Gastrocnemius medialis (tissue), 4 donors: ENCODE results near the gene ZDHHC11.
"Not testable (repeated sequence)": the region's sequence is repeated elsewhere in the genome, so short reads cannot be mapped to it uniquely, and the experiment has no call there.

Source experiments
- POLR2A ChIP-seq, 2 donors: fragments of 450-650 bp; IDR thresholded peaks; one replicate each; pipeline ENCODE4 v1.6.1; 2017; ENCODE audit warnings: antibody characterized with exemption in 2 of 2, mild to moderate bottlenecking in 2 of 2, moderate library complexity in 2 of 2
- TF ChIP-seq, protein P1 (sequence below), 5 experiments: fragments of 450-650 bp in 3 of 5; fragments of 200-600 bp in 2 of 5; sonication (generic) in 2 of 5; IDR thresholded peaks in 4 of 5; conservative IDR thresholded peaks in 1 of 5; 1 replicate in 4 of 5; 2 replicates in 1 of 5; pipeline ENCODE4 v1.5.1; 2016 to 2019; ENCODE audit warnings: antibody characterized with exemption in 5 of 5, mild to moderate bottlenecking in 3 of 5, moderate library complexity in 3 of 5

DNA sequence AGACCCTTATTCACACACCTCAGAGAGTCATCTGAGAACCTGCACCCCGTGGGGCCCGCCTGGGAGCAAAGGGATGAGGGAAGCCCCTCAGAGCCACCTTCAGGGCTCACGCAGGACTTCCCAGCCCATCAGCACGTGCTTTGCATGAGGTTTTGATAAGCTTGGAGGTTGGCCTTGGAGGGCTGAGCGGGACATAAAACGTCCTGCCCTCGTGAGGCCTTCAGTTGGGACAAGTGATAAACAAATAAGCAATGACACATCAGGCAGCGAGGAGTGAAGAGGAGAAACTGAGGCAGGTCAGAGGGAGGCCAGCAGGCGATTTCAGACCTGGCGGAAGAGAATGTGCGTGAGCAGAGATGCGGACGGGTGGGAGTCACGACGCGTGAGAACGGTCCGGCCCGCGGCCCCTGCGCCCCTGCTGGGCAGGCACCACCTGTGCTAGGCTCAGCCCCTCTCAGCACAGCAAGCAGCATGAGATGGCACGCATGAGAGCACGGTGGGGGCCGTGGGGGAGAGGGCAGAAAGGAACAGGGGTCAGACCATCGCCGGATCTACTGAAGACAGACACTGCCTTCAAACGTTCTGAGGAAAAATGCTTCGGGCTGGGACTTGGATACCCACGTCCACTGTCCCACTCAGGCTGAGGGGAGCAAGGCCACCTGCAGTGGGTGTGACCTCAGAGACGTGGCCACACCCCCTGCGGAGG, 78.8 kb downstream of the ZDHHC11 start:
- TF ChIP-seq, protein P1, sequence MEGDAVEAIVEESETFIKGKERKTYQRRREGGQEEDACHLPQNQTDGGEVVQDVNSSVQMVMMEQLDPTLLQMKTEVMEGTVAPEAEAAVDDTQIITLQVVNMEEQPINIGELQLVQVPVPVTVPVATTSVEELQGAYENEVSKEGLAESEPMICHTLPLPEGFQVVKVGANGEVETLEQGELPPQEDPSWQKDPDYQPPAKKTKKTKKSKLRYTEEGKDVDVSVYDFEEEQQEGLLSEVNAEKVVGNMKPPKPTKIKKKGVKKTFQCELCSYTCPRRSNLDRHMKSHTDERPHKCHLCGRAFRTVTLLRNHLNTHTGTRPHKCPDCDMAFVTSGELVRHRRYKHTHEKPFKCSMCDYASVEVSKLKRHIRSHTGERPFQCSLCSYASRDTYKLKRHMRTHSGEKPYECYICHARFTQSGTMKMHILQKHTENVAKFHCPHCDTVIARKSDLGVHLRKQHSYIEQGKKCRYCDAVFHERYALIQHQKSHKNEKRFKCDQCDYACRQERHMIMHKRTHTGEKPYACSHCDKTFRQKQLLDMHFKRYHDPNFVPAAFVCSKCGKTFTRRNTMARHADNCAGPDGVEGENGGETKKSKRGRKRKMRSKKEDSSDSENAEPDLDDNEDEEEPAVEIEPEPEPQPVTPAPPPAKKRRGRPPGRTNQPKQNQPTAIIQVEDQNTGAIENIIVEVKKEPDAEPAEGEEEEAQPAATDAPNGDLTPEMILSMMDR (IDR thresholded peaks at IDR 0.05 in 4 of 5, conservative IDR thresholded peaks at IDR 0.05 in 1 of 5): not testable (repeated sequence)
- TF ChIP-seq POLR2A (IDR thresholded peaks at IDR 0.05): not testable (repeated sequence)
